Heart right ventricle (tissue), 16 donors: ENCODE data around the gene MELTF. TPM values are rescaled to one million over a fixed set of nuclear protein-coding genes. Genes with fewer than 3 reads are reported as not detected.

Experiments used
- ATAC-seq, 8 donors: fragments of 200-7000 bp; cut with Tn5 transposase; one replicate each; pipeline ENCODE4 v1.9.1; 2020; ENCODE audit warnings: mild to moderate bottlenecking in 8 of 8, moderate library complexity in 8 of 8, moderate number of reproducible peaks in 1 of 8
- DNase-seq, 2 donors: peaks; one replicate each; pipeline ENCODE4 v3.0.0-alpha.2; 2020
- H3K27ac ChIP-seq, 10 donors: fragments of 200-600 bp; sonication (generic) in 2 of 10; one replicate each; pipeline versions ENCODE4 v1.5.0 to v1.8.0; 2020 to 2022; ENCODE audit warnings: mild to moderate bottlenecking in 3 of 10
- H3K27me3 ChIP-seq, 7 donors: fragments of 200-600 bp; one replicate each; pipeline ENCODE4 v1.8.0; 2021 to 2022; ENCODE audit warnings: mild to moderate bottlenecking in 2 of 7
- H3K36me3 ChIP-seq, 9 donors: fragments of 200-600 bp; sonication (generic) in 1 of 9; one replicate each; pipeline versions ENCODE4 v1.5.0 to v1.8.0; 2020 to 2022; ENCODE audit warnings: mild to moderate bottlenecking in 2 of 9
- H3K4me1 ChIP-seq, 9 donors: fragments of 200-600 bp; sonication (generic) in 1 of 9; one replicate each; pipeline versions ENCODE4 v1.5.0 to v1.8.0; 2020 to 2022; ENCODE audit warnings: mild to moderate bottlenecking in 4 of 9
- H3K4me3 ChIP-seq, 10 donors: fragments of 200-600 bp; sonication (generic) in 2 of 10; one replicate each; pipeline versions ENCODE4 v1.5.0 to v1.8.0; 2020 to 2022; ENCODE audit warnings: mild to moderate bottlenecking in 7 of 10, moderate library complexity in 2 of 10
- H3K9me3 ChIP-seq, 11 donors: fragments of 200-600 bp in 10 of 11; sonication (generic) in 2 of 11; one replicate each; pipeline versions ENCODE4 v1.5.0 to v1.8.0; 2013 to 2022; ENCODE audit warnings: mild to moderate bottlenecking in 2 of 11, control low read depth in 1 of 11, moderate library complexity in 1 of 11
- CTCF ChIP-seq, 9 donors: fragments of 200-600 bp; sonication (generic) in 2 of 9; IDR thresholded peaks; one replicate each; pipeline versions ENCODE4 v1.5.0 to v1.8.0; 2021 to 2022; ENCODE audit warnings: antibody characterized with exemption in 9 of 9, mild to moderate bottlenecking in 5 of 9, moderate library complexity in 1 of 9
- WGBS, 2 donors: extraction: QIAGEN DNeasy Blood & Tissue Kit; methylation state at CpG; one replicate each; pipeline ENCODE4 v1.1.7; 2013; ENCODE audit warnings: inconsistent platforms in 1 of 2; 5-methylcytosine and 5-hydroxymethylcytosine counted together
- intact Hi-C, 10 donors: fragments of 100-400 bp; cut with DNase I; formaldehyde crosslinking; loops; one replicate each; pipeline versions ENCODE4 v1.11.1 to v1.14.2; 2022
- polyA plus RNA-seq, 2 donors: library from polyadenylated mRNA; stranded (reverse); fragments of 200-250 nt; gene quantifications; one replicate each; pipeline ENCODE4 v1.2.3, GENCODE V29; 2013
- total RNA-seq, 10 donors: library from RNA; stranded (reverse); fragmentation: NEBNext Ultra II Directional in 3 of 10; extraction: Animal tissue kit (Norgen Biotek cat#: 25700) in 3 of 10; gene quantifications; one replicate each; pipeline versions ENCODE4 v1.2.1 to v1.2.4, GENCODE V29; 2021 to 2023
- donor health status: Arrhythmogenic right ventricular cardiomyopathy.
- donor health status: ischemic (EF 13 %, LVEDD 7.1; RV severe dilation, severe dysfunction).
- donor health status: healthy with polysubstance abuse.
- donor health status: DM: no; HTN: yes; CAD: no.
- donor health status: DM: no; HTN: no; CAD: no.
- donor health status: ischemic (EF 25% LVEDD 6.9; RV normal size, moderate dysfunction).
- donor health status: ischemic (EF 25% LVEDD 5.7; RV mildly dilated, moderate dysfunction).
- donor health status: healthy.
- donor health status: DM: yes; HTN: yes; CAD: no.
- donor health status: Ischemic cardiomyopathy.
- donor health status: ischemic (EF 35%, LVEDD 5.7; RV mildly dilated, moderate dysfunction).
- donor health status: nonischemic (EF 11% LVEDD 7.7; RV severe dilation, severe dysfunction).
- donor health status: DM: yes; HTN: yes; CAD: no.
- donor health status: PGD.
- donor health status: ischemic (EF 29% LVEDD 5.4; RV normal size, mild dysfunction).
- donor health status: nonischemic (EF 23%, LVEDD 6.1; RV moderate dilation, normal function).

The MELTF gene
- total and polyA plus RNA-seq, 12 donors: 2.5 to 31.4 (median 6.8) TPM

- peak; percentile 62 to 79 for DNase-seq
- Histone ChIP-seq H3K4me3 (peak overlapping the region; percentile 19 to 75 (median 68)), H3K36me3 (no peaks in the 10 kb centered on the region), H3K4me1 (peaks cover 0 to 18% (median 10%) of the 10 kb centered on the region in 9 donors), H3K27ac (peak overlapping the region; percentile 19 to 86 (median 74)), H3K27me3 (no peaks in the 10 kb centered on the region), H3K9me3 (peaks cover 0 to 10% (median 0%) of the 10 kb centered on the region in 11 donors)
- intact Hi-C loops: loop anchor here in 9 of 10 donors (1.0 to 10.0 kb wide), 5 partner anchors 182 to 184 kb away; no protein-coding TSS in a partner anchor
- 0% methylated on average over 74 to 113 of the region's 113 CpGs for WGBS, 2 donors
- ATAC-seq: peak; percentile 81 to 92 (median 88)
- TF ChIP-seq CTCF (IDR thresholded peaks at IDR 0.05): peak; percentile 65 to 88 (median 76)
These were observed 26.7 kb downstream of the MELTF start for GRCh38 chr3:197002701-197003454.

DNA sequence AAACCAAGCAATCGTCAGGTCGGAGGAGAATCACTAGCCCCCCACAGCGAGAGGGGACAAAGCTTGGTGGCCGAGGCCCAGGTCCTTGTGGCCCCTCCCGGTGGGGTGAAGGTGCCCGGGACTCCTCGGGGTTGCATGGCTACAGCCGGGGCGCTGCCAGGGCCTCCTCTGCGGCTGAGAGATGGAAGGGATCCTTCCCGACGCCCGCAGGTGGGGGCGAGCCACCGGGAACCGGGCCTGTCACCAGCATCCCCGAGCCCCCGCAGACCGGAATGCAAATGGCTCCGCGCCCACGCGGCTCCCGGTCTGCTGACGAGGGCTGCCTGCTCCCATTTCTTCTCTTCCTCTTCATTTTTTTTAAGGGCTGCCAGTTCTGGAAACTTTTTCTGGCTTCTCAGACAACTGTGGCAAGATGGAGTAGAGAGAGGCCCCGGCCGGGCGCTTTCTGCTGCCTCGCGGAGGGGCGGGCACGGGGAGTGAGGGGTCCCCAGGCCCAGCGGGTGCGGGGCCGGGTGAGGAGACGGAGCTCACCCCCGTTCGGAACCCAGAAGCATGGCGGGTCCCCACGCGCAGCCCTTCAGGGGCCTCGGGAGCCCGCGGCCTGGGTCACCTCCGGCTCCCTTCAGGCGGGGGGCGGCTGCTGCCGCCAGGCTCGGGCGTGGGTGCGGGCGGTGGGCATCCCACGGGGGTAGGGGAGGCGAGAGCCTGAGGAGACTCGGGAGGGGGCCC is 27.5 kb downstream of the MELTF start:
- peak overlapping the region; percentile 19 to 75 (median 68) for H3K4me3 ChIP-seq
- no peaks in the 10 kb centered on the region for H3K36me3 ChIP-seq
- H3K27ac ChIP-seq: peak overlapping the region; percentile 19 to 86 (median 74)
- H3K4me1 ChIP-seq: peaks cover 0 to 18% (median 10%) of the 10 kb centered on the region in 9 donors
- WGBS, 2 donors: 21 to 25% methylated on average over 52 to 55 of the region's 55 CpGs
- peaks cover 0 to 10% (median 0%) of the 10 kb centered on the region in 11 donors for H3K9me3 ChIP-seq
- ATAC-seq (peak; percentile 11 to 57 (median 34)), DNase-seq (peak in 1 of 2 donors; percentile 43)
- no peak for TF ChIP-seq CTCF (IDR thresholded peaks at IDR 0.05)
- intact Hi-C loops: loop anchor here in 9 of 10 donors (1.0 to 10.0 kb wide), 5 partner anchors 183 to 185 kb away; no protein-coding TSS in a partner anchor
- no peaks in the 10 kb centered on the region for H3K27me3 ChIP-seq

- ATAC-seq (no peak), DNase-seq (no peak)
- no peaks in the 10 kb centered on the region for H3K27me3 ChIP-seq
- H3K4me1 ChIP-seq: peaks cover 0 to 18% (median 10%) of the 10 kb centered on the region in 9 donors
- H3K4me3 ChIP-seq: peak overlapping the region in 2 of 10 donors; percentile 67 to 71
- peak overlapping the region in 5 of 10 donors; percentile 72 to 86 (median 76) for H3K27ac ChIP-seq
- 92 to 93% methylated on average over 20 of the region's 20 CpGs for WGBS, 2 donors
- intact Hi-C loops: loop anchor here in 6 of 10 donors (5.0 to 10.0 kb wide), 2 partner anchors 183 to 186 kb away; no protein-coding TSS in a partner anchor
- peaks cover 0 to 10% (median 0%) of the 10 kb centered on the region in 11 donors for H3K9me3 ChIP-seq
- H3K36me3 ChIP-seq: no peaks in the 10 kb centered on the region
- no peak for TF ChIP-seq CTCF (IDR thresholded peaks at IDR 0.05)
These were observed 28.3 kb downstream of the MELTF start for GRCh38 chr3:197001106-197001971.
